Fibroblast of lung (primary cell): ENCODE data around the gene EFCAB6.

Experiments
- CTCF ChIP-seq, 2 donors: IDR thresholded peaks in 1 of 2; conservative IDR thresholded peaks in 1 of 2; 1 replicate in 1 of 2; 2 replicates in 1 of 2; pipeline ENCODE4 v1.5.1; 2011 to 2012; ENCODE audit warnings: low read length in 2 of 2, control low read depth in 1 of 2, inconsistent platforms in 1 of 2, low read depth in 1 of 2, mild to moderate bottlenecking in 1 of 2
- EZH2 ChIP-seq: IDR thresholded peaks from 2 replicates; pipeline ENCODE4 v1.5.1; 2012; ENCODE audit warnings: low read length, control low read depth, mild to moderate bottlenecking; ENCODE audit errors: missing control alignments

GRCh38 chr22:43714104-43714503 lies 98.0 kb downstream of the EFCAB6 start:
- TF ChIP-seq CTCF (conservative IDR thresholded peaks at IDR 0.05 in 1 of 2, IDR thresholded peaks at IDR 0.05 in 1 of 2; ENCODE audit: low read depth in 1 of 2, low read length in 2 of 2) (no peak), EZH2 (no peak)
